Measurements from ENCODE around the gene MBD5.

DNA sequence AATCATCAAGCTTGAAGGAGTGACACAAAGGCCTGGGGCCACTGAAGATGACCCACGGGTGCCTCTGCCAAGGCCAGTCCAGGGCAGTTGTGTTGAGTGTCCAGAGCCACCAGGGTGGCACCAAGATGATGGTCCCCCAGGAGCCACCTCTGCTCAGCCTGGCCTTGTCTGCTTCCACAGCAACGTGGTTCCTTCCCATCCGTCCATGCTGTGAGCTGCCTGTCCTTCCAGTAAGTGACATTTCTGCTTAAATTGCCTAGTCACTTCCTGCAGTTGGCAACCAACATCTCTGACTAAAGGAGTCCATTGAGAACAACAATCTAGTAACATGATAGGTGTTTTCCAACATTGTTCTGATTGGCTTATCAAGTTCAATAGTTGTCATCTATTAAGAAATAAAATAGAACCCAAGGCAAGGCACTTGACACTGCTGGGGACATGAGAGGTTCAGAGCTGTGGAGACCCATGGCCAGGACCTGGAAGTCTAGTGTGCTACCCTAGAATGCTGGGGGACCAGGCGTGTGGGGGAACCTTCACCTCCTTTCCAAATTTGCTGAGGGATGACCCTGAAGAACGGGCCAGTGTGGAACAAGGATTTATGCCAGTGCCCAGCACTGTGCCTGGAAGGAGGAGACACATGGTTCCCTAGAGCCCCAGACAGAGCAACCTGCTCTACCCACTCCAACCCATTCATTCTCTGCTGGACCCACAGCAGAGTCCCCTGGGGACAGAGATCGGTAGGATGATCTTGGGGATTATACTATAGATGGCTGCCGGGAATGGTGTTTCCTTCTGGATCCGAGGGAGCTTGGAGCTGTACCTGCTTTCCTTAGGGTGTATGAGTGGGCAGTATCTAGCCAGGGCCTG lies 524.7 kb downstream of the MBD5 start:
- TF ChIP-seq, protein P1, sequence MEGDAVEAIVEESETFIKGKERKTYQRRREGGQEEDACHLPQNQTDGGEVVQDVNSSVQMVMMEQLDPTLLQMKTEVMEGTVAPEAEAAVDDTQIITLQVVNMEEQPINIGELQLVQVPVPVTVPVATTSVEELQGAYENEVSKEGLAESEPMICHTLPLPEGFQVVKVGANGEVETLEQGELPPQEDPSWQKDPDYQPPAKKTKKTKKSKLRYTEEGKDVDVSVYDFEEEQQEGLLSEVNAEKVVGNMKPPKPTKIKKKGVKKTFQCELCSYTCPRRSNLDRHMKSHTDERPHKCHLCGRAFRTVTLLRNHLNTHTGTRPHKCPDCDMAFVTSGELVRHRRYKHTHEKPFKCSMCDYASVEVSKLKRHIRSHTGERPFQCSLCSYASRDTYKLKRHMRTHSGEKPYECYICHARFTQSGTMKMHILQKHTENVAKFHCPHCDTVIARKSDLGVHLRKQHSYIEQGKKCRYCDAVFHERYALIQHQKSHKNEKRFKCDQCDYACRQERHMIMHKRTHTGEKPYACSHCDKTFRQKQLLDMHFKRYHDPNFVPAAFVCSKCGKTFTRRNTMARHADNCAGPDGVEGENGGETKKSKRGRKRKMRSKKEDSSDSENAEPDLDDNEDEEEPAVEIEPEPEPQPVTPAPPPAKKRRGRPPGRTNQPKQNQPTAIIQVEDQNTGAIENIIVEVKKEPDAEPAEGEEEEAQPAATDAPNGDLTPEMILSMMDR (optimal IDR thresholded peaks at IDR 0.05 in 1 of 3, IDR thresholded peaks at IDR 0.05 in 1 of 3, conservative IDR thresholded peaks at IDR 0.05 in 1 of 3; ENCODE audit: extremely low read depth in 1 of 3, insufficient read depth in 2 of 3, low read length in 3 of 3) = no peak
- TF ChIP-seq EZH2 (IDR thresholded peaks at IDR 0.05; ENCODE audit: low read length) = no peak
